Activated T-cell treated with anti-CD3 and anti-CD28 coated beads for 1 hour (primary cell): ENCODE data around the gene RHBDL2.
A peak's percentile ranks its signal among the peaks of the same experiment; 100 is the strongest.
"Not testable (repeated sequence)": the region's sequence is repeated elsewhere in the genome, so short reads cannot be mapped to it uniquely, and the experiment has no call there.

Experiments used
- DNase-seq: peaks from one replicate; pipeline ENCODE4 v3.0.0-alpha.2; 2020; ENCODE audit warnings: low read depth

RHBDL2 gene

GRCh38 chr1:38941527-38942019 lies at the start of gene RHBDL2:
Gene RHBDL2, minus strand, starts transcription at chr1:38941830. Its CDS starts 22,618 bp downstream, at chr1:38919212.
- no peak for DNase-seq

GRCh38 chr1:38990738-38991637 lies 49.4 kb upstream of the RHBDL2 start, which contains the start of gene AKIRIN1:
Gene AKIRIN1, plus strand, starts transcription at chr1:38991276. Its CDS starts 105 bp downstream, at chr1:38991381.
- DNase-seq = peak; percentile 89

GRCh38 chr1:38990386-38990737 lies 48.7 kb upstream of the RHBDL2 start:
- no peak for DNase-seq

GRCh38 chr1:38989979-38990378 lies 48.3 kb upstream of the RHBDL2 start:
- no peak for DNase-seq

- not testable (repeated sequence) for DNase-seq
Measured at GRCh38 chr1:38979380-38979779, 37.8 kb upstream of the RHBDL2 start.

- DNase-seq = not testable (repeated sequence)
Measured at GRCh38 chr1:38978245-38978542, 36.6 kb upstream of the RHBDL2 start.

GRCh38 chr1:38977399-38978244 lies 36.0 kb upstream of the RHBDL2 start:
- DNase-seq = peak; percentile 21

- DNase-seq = no peak
Measured at GRCh38 chr1:38973659-38974437, 32.2 kb upstream of the RHBDL2 start.

GRCh38 chr1:38973145-38973544 lies 31.5 kb upstream of the RHBDL2 start:
- DNase-seq = not testable (repeated sequence)

- no peak for DNase-seq
Measured at GRCh38 chr1:38964140-38964548, 22.5 kb upstream of the RHBDL2 start.

- DNase-seq = no peak
Measured at GRCh38 chr1:38962560-38962959, 20.9 kb upstream of the RHBDL2 start.

- DNase-seq = no peak
Measured at GRCh38 chr1:38962113-38962512, 20.5 kb upstream of the RHBDL2 start.

GRCh38 chr1:38958967-38959366 lies 17.3 kb upstream of the RHBDL2 start:
- no peak for DNase-seq

- no peak for DNase-seq
Measured at GRCh38 chr1:38953433-38953860, 11.8 kb upstream of the RHBDL2 start.

GRCh38 chr1:38950553-38950952 lies 8.9 kb upstream of the RHBDL2 start:
- no peak for DNase-seq

GRCh38 chr1:38944547-38944946 lies 2.9 kb upstream of the RHBDL2 start:
- DNase-seq = no peak

- DNase-seq = no peak
Measured at GRCh38 chr1:38942664-38943428, 1.2 kb upstream of the RHBDL2 start.

- DNase-seq = no peak
Measured at GRCh38 chr1:38941093-38941492, 537 bp downstream of the RHBDL2 start.

GRCh38 chr1:38940339-38941047 lies 1.1 kb downstream of the RHBDL2 start:
- DNase-seq = no peak

GRCh38 chr1:38938722-38939260 lies 2.8 kb downstream of the RHBDL2 start:
- DNase-seq = no peak
